Hepatocyte (in vitro differentiated cells): Measurements from ENCODE around the gene SLC12A8. TPM values are rescaled to one million over a fixed set of nuclear protein-coding genes. Genes with fewer than 3 reads are reported as not detected.
A peak's percentile ranks its signal among the peaks of the same experiment; 100 is the strongest.

ENCODE experiments used
- DNase-seq: peaks from one replicate; pipeline ENCODE4 v3.0.0-alpha.2; 2016; ENCODE audit warnings: low spot score
- H2AFZ ChIP-seq: fragments of 200-600 bp; sonication (generic); 2 replicates; pipeline ENCODE4 v1.6.0; 2016; ENCODE audit warnings: antibody characterized with exemption, mild to moderate bottlenecking
- H3K27ac ChIP-seq: fragments of 200-600 bp; sonication (generic); 2 replicates; pipeline ENCODE4 v1.5.1; 2016; ENCODE audit warnings: mild to moderate bottlenecking
- H3K27me3 ChIP-seq: fragments of 200-600 bp; sonication (generic); 2 replicates; pipeline ENCODE4 v1.6.1; 2016
- H3K36me3 ChIP-seq: fragments of 200-600 bp; sonication (generic); replicated peaks from 2 replicates; pipeline ENCODE4 v1.5.1; 2016; ENCODE audit warnings: low read depth; ENCODE audit not compliant: insufficient read depth
- H3K4me1 ChIP-seq: fragments of 200-600 bp; sonication (generic); 2 replicates; pipeline ENCODE4 v1.5.1; 2016; ENCODE audit warnings: mild to moderate bottlenecking, moderate library complexity; ENCODE audit not compliant: insufficient read depth
- H3K4me2 ChIP-seq: fragments of 200-600 bp; sonication (generic); 2 replicates; pipeline ENCODE4 v1.6.0; 2016
- H3K4me3 ChIP-seq: fragments of 200-600 bp; sonication (generic); 2 replicates; pipeline ENCODE4 v1.5.1; 2016; ENCODE audit warnings: mild to moderate bottlenecking
- H3K79me2 ChIP-seq: fragments of 200-600 bp; sonication (generic); 2 replicates; pipeline ENCODE4 v1.6.0; 2017; ENCODE audit warnings: mild to moderate bottlenecking
- H3K9me2 ChIP-seq: fragments of 200-600 bp; sonication (generic); replicated peaks from 2 replicates; pipeline ENCODE4 v1.6.0; 2017; ENCODE audit warnings: mild to moderate bottlenecking; ENCODE audit not compliant: insufficient read depth
- H3K9me3 ChIP-seq: fragments of 200-600 bp; sonication (generic); 2 replicates; pipeline ENCODE4 v1.5.1; 2016; ENCODE audit warnings: low read depth, mild to moderate bottlenecking
- H4K20me1 ChIP-seq: fragments of 200-600 bp; sonication (generic); 2 replicates; pipeline ENCODE4 v1.6.0; 2016; ENCODE audit warnings: mild to moderate bottlenecking; ENCODE audit not compliant: insufficient read depth, poor library complexity, severe bottlenecking
- EZH2 ChIP-seq: fragments of 200-600 bp; sonication (generic); IDR thresholded peaks from 2 replicates; pipeline ENCODE4 v1.6.1; 2016; ENCODE audit warnings: antibody characterized with exemption, mild to moderate bottlenecking, borderline replicate concordance
- EZH2phosphoT487 ChIP-seq: fragments of 200-600 bp; sonication (generic); IDR thresholded peaks from one replicate; pipeline ENCODE4 v1.6.1; 2018; ENCODE audit warnings: antibody characterized with exemption, mild to moderate bottlenecking, low read depth, moderate library complexity; ENCODE audit not compliant: unreplicated experiment, severe bottlenecking
- WGBS: methylation state at CpG from one replicate; pipeline ENCODE4 v1.1.6; 2016; ENCODE audit warnings: low lambda C conversion rate; ENCODE audit errors: missing lambda C conversion rate; 5-methylcytosine and 5-hydroxymethylcytosine counted together
- polyA plus RNA-seq: library from polyadenylated mRNA; unstranded; fragments of >200 nt; fragmentation: Nextera tagmentation; extraction: Ambion mirVana; gene quantifications from 2 replicates; pipeline ENCODE4 v1.2.1, GENCODE V29; 2016
- total RNA-seq: library from RNA; depleted of rRNA; stranded (reverse); fragments of >200 nt; gene quantifications from 2 replicates; pipeline ENCODE4 v1.2.3, GENCODE V29; 2014
- TF ChIP-seq, protein P1 (sequence below): fragments of 200-600 bp; sonication (generic); IDR thresholded peaks from 2 replicates; pipeline ENCODE4 v1.5.1; 2016; ENCODE audit warnings: antibody characterized with exemption, mild to moderate bottlenecking; ENCODE audit not compliant: poor library complexity

The SLC12A8 gene
- total and polyA plus RNA-seq, 2 experiments from 2014 or later = 18.9 to 20.0 TPM

DNA sequence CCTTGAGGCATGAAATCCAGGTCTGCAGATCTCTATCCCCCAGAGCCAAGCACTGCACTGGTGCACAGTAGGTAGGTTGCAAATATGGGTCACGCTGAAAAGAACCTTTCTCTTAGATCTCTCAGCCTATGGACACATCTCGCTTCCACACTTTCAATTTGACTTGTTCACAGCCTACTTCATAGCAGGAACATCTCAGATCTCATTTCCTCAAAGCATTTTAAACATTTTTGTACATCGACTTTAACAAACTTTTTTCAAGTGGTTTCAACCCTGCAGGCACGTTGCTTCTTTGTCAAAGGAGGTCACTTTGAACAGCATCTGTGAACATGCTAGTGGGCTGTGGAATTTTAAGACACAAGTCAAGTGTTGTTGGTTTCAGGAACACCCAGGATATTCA lies 76.0 kb downstream of the SLC12A8 start:
- Histone ChIP-seq H3K36me3 (no peaks in the 10 kb centered on the region), H3K9me3 (no peaks in the 10 kb centered on the region), H3K27me3 (no peaks in the 10 kb centered on the region), H2AFZ (no peak overlapping the region), H3K9me2 (no peaks in the 10 kb centered on the region), H3K79me2 (no peaks in the 10 kb centered on the region), H3K4me1 (no peaks in the 10 kb centered on the region), H4K20me1 (no peaks in the 10 kb centered on the region), H3K4me2 (no peak overlapping the region), H3K27ac (no peak overlapping the region), H3K4me3 (no peak overlapping the region)
- TF ChIP-seq, protein P1, sequence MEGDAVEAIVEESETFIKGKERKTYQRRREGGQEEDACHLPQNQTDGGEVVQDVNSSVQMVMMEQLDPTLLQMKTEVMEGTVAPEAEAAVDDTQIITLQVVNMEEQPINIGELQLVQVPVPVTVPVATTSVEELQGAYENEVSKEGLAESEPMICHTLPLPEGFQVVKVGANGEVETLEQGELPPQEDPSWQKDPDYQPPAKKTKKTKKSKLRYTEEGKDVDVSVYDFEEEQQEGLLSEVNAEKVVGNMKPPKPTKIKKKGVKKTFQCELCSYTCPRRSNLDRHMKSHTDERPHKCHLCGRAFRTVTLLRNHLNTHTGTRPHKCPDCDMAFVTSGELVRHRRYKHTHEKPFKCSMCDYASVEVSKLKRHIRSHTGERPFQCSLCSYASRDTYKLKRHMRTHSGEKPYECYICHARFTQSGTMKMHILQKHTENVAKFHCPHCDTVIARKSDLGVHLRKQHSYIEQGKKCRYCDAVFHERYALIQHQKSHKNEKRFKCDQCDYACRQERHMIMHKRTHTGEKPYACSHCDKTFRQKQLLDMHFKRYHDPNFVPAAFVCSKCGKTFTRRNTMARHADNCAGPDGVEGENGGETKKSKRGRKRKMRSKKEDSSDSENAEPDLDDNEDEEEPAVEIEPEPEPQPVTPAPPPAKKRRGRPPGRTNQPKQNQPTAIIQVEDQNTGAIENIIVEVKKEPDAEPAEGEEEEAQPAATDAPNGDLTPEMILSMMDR = no peak
- TF ChIP-seq EZH2phosphoT487 (no peak), EZH2 (no peak)
- 84% methylated on average over 4 of the region's 4 CpGs for WGBS
- DNase-seq = no peak

DNA sequence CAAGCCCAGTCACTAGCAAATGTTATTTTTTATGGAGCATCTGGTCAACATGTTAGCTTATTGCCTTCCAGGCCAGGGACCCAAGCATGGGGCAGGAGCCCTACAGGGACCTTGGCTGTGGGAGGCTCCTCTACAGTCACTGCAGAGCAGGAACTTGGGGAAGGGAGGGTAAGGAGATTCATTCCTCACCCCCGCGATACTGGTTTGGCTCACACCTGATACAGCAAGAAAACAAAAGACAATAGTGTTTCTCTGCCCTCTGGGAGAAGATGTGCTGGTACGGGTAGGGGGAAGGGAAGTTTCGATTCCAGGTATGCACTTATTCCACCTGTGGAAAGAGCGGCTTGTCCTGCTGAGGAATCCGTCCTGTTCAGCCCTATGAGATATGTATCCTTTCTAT lies 77.6 kb downstream of the SLC12A8 start:
- no peaks in the 10 kb centered on the region for H3K36me3 ChIP-seq
- H3K9me3 ChIP-seq = no peaks in the 10 kb centered on the region
- no peak overlapping the region for H3K4me2 ChIP-seq
- peaks cover 7% of the 10 kb centered on the region for H3K4me1 ChIP-seq
- TF ChIP-seq EZH2 (no peak), EZH2phosphoT487 (no peak)
- TF ChIP-seq, protein P1 = no peak
- no peaks in the 10 kb centered on the region for H3K79me2 ChIP-seq
- no peaks in the 10 kb centered on the region for H3K9me2 ChIP-seq
- H3K4me3 ChIP-seq = no peak overlapping the region
- no peak overlapping the region for H3K27ac ChIP-seq
- H2AFZ ChIP-seq = no peak overlapping the region
- H3K27me3 ChIP-seq = no peaks in the 10 kb centered on the region
- no peaks in the 10 kb centered on the region for H4K20me1 ChIP-seq
- 86% methylated on average over 6 of the region's 6 CpGs for WGBS
- no peak for DNase-seq

DNA sequence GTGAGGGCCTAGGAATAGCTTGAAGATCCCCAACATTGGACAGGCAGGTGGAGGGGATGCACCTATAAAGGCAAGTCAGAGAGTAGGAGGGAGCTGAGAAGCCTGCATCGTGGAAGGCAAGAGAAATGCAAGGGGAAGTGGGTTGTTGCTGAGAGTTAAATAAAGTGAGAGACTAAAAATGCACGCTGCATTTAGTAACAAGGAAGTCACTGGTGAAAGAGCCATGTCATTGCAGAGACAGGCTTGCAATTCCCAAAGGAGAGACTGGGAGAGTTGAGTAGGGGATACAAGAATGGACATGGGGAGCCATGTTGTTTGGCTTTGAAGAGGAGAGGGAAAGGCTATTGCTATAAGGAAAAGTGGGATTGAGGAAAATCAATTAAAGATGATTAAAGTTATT lies 79.7 kb downstream of the SLC12A8 start:
- H3K36me3 ChIP-seq = no peaks in the 10 kb centered on the region
- H3K27me3 ChIP-seq = no peaks in the 10 kb centered on the region
- H4K20me1 ChIP-seq = no peaks in the 10 kb centered on the region
- H3K9me2 ChIP-seq = no peaks in the 10 kb centered on the region
- H3K79me2 ChIP-seq = no peaks in the 10 kb centered on the region
- H3K9me3 ChIP-seq = no peaks in the 10 kb centered on the region
- no peak overlapping the region for H3K27ac ChIP-seq
- no peak overlapping the region for H3K4me3 ChIP-seq
- no peak overlapping the region for H2AFZ ChIP-seq
- TF ChIP-seq EZH2 = no peak
- TF ChIP-seq, protein P1 = no peak
- TF ChIP-seq EZH2phosphoT487 = no peak
- peaks cover 20% of the 10 kb centered on the region for H3K4me1 ChIP-seq
- 93% methylated on average over 2 of the region's 2 CpGs for WGBS
- DNase-seq = no peak
- H3K4me2 ChIP-seq = no peak overlapping the region

DNA sequence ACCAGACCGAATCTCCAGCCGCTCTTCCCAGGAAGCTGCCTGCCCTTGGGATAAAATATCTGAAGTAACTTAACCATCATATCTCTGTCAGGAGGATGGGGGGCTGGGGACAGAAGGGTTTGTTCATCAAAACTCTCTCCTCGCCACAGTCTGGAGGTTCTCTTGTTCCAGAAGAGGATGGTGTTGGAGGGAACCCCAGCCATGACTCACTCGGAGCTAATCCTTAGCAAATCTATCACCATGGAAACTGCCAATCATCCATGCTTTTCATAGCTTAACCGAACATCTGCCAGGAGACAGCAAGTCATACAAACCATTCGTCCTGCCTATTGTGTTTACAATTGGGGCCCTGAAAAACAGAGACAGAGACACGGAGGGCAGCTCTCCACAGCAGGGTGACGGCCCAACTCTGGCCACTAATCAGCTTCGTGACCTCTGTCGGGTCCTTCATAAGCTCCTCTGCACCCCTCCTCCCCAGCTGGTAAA lies 83.0 kb downstream of the SLC12A8 start:
- Histone ChIP-seq H3K4me1 (peaks cover 20% of the 10 kb centered on the region), H3K27ac (peak overlapping the region; percentile 91), H2AFZ (no peak overlapping the region), H3K79me2 (no peaks in the 10 kb centered on the region), H3K9me2 (no peaks in the 10 kb centered on the region), H3K36me3 (no peaks in the 10 kb centered on the region), H4K20me1 (no peaks in the 10 kb centered on the region), H3K4me3 (no peak overlapping the region), H3K4me2 (peak overlapping the region; percentile 58), H3K9me3 (no peaks in the 10 kb centered on the region), H3K27me3 (no peaks in the 10 kb centered on the region)
- TF ChIP-seq, protein P1 = no peak
- TF ChIP-seq EZH2phosphoT487 = no peak
- TF ChIP-seq EZH2 = no peak
- peak; percentile 90 for DNase-seq
- WGBS = 33% methylated on average over 10 of the region's 10 CpGs
